ENCODE measurements around the gene MATN4. TPM values are rescaled to one million over a fixed set of nuclear protein-coding genes. Genes with fewer than 3 reads are reported as not detected.

The MATN4 gene
- total RNA-seq, 2 donors from 2014 or later: not detected

DNA sequence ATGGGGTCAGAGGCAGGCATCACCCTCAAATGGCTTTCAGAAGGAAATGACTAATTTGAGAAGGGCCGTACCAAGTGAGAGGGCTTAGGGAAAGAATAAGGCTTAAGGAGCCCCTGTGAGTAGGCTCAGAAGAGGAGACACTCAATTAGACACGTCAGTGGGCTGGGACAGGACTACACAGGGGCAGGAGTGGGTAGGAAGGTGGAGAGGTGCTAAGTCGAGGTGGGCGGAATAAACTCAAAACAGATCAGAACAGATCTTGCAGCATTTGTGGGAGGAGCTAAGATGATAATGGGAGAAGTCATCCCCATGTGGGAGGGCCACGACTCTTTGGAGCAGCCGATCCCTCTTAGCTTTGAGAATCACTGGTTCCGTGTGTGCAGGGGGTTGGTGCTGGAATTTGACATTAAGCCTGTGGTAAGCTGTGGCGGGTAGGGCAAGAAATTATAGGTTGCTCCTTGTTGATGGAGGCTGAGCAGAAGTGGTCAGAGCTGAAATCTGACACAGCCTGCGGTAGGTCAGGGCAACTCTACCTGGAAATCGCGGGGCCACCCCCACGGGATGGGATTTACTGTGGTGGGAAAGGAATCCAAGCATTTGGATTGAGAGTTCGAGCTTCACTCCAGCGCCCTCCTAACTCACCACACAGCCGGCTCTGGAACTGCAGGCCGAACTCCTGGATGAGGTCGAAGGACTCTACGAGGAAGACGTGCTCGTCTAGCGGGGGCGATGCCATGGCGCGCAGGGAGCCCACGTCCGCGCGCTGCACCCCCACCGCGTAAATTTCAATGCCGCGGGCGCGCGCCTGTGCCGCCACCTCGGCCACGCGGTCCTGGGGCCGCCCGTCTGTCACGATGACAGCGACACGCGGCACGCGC, 4.3 kb downstream of the MATN4 start:
- Histone ChIP-seq H3K27ac (no peak overlapping the region), H3K27me3 (no peaks in the 10 kb centered on the region), H3K9me3 (no peaks in the 10 kb centered on the region), H3K4me1 (peaks cover 0 to 12% of the 10 kb centered on the region in 2 donors), H3K36me3 (no peaks in the 10 kb centered on the region), H3K4me3 (no peak overlapping the region)
- DNase-seq (ENCODE audit: low spot score): no peak
- TF ChIP-seq CTCF (IDR thresholded peaks at IDR 0.05): no peak

DNA sequence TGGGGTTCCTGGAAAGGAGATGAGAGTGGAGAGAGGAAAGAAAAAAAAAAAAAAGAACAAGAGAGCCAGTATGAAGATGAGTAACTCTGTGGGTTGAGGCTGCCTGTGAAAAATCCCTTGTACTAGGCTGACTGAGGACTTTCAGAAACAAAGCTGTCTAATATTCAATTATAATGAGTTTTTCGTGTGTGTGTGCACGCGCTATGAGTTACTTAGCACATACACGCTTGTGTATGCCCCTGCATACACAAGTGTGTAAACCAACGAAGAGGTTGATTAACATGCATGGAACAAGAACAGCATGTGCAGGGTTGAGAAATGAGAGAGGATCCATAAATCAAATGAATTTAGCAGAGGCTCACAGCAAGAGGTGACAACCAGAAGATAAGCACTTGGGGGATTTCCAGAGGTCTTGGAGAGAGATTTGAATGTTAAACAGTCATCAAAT, 6.3 kb downstream of the MATN4 start:
- no peaks in the 10 kb centered on the region for H3K9me3 ChIP-seq
- H3K27ac ChIP-seq: no peak overlapping the region
- DNase-seq (ENCODE audit: low spot score): no peak
- no peaks in the 10 kb centered on the region for H3K36me3 ChIP-seq
- H3K27me3 ChIP-seq: no peaks in the 10 kb centered on the region
- H3K4me3 ChIP-seq: no peak overlapping the region
- peaks cover 0 to 6% of the 10 kb centered on the region in 2 donors for H3K4me1 ChIP-seq
- TF ChIP-seq CTCF (IDR thresholded peaks at IDR 0.05): no peak

GRCh38 chr20:45300961-45301360, 7.1 kb downstream of the MATN4 start:
- no peak for DNase-seq (ENCODE audit: low spot score)

DNA sequence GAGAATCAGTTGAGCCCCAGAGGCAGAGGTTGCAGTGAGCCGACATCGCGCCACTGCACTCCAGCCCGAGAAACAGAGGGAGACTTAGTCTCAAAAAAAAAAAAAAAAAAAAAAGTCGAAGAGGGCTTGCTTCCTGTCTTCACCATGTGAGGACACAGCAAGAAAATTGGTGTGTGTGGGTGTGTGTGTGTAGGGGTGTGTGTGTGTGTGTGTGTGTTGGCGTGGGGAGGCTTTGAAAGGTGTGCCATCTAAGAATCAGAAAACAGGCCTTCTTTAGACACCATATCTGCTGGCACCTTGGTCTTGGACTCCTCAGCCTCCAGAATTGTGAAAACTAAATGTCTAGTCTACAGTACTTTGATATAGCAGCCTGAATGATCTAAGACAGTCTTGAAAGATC, 8.3 kb downstream of the MATN4 start:
- DNase-seq (ENCODE audit: low spot score): no peak
- TF ChIP-seq CTCF (IDR thresholded peaks at IDR 0.05): no peak
- H3K4me1 ChIP-seq: no peaks in the 10 kb centered on the region
- H3K4me3 ChIP-seq: no peak overlapping the region
- no peaks in the 10 kb centered on the region for H3K9me3 ChIP-seq
- no peaks in the 10 kb centered on the region for H3K36me3 ChIP-seq
- H3K27ac ChIP-seq: no peak overlapping the region
- H3K27me3 ChIP-seq: no peaks in the 10 kb centered on the region

More at GRCh38 chr20:45300961-45301360, 7.1 kb downstream of the MATN4 start:
- no peaks in the 10 kb centered on the region for H3K4me1 ChIP-seq
- H3K4me3 ChIP-seq: no peak overlapping the region
- H3K27ac ChIP-seq: no peak overlapping the region
- H3K27me3 ChIP-seq: no peaks in the 10 kb centered on the region
- H3K9me3 ChIP-seq: no peaks in the 10 kb centered on the region
- TF ChIP-seq CTCF (IDR thresholded peaks at IDR 0.05): no peak
- H3K36me3 ChIP-seq: no peaks in the 10 kb centered on the region

- Histone ChIP-seq H3K27me3 (no peaks in the 10 kb centered on the region), H3K4me1 (peaks cover 0 to 11% of the 10 kb centered on the region in 2 donors), H3K36me3 (no peaks in the 10 kb centered on the region), H3K9me3 (no peaks in the 10 kb centered on the region), H3K27ac (no peak overlapping the region), H3K4me3 (no peak overlapping the region)
- DNase-seq (ENCODE audit: low spot score): no peak
- TF ChIP-seq CTCF (IDR thresholded peaks at IDR 0.05): no peak
Observed at GRCh38 chr20:45297786-45298497, 10.2 kb downstream of the MATN4 start.
